Hepatocyte (in vitro differentiated cells): ENCODE measurements around the gene USP24. TPM values are rescaled to one million over a fixed set of nuclear protein-coding genes. Genes with fewer than 3 reads are reported as not detected.

Experiments
- DNase-seq: peaks from one replicate; pipeline ENCODE4 v3.0.0-alpha.2; 2016; ENCODE audit warnings: low spot score
- H2AFZ ChIP-seq: fragments of 200-600 bp; sonication (generic); 2 replicates; pipeline ENCODE4 v1.6.0; 2016; ENCODE audit warnings: antibody characterized with exemption, mild to moderate bottlenecking
- H3K27ac ChIP-seq: fragments of 200-600 bp; sonication (generic); 2 replicates; pipeline ENCODE4 v1.5.1; 2016; ENCODE audit warnings: mild to moderate bottlenecking
- H3K27me3 ChIP-seq: fragments of 200-600 bp; sonication (generic); 2 replicates; pipeline ENCODE4 v1.6.1; 2016
- H3K36me3 ChIP-seq: fragments of 200-600 bp; sonication (generic); replicated peaks from 2 replicates; pipeline ENCODE4 v1.5.1; 2016; ENCODE audit warnings: low read depth; ENCODE audit not compliant: insufficient read depth
- H3K4me1 ChIP-seq: fragments of 200-600 bp; sonication (generic); 2 replicates; pipeline ENCODE4 v1.5.1; 2016; ENCODE audit warnings: mild to moderate bottlenecking, moderate library complexity; ENCODE audit not compliant: insufficient read depth
- H3K4me2 ChIP-seq: fragments of 200-600 bp; sonication (generic); 2 replicates; pipeline ENCODE4 v1.6.0; 2016
- H3K4me3 ChIP-seq: fragments of 200-600 bp; sonication (generic); 2 replicates; pipeline ENCODE4 v1.5.1; 2016; ENCODE audit warnings: mild to moderate bottlenecking
- H3K79me2 ChIP-seq: fragments of 200-600 bp; sonication (generic); 2 replicates; pipeline ENCODE4 v1.6.0; 2017; ENCODE audit warnings: mild to moderate bottlenecking
- H3K9me2 ChIP-seq: fragments of 200-600 bp; sonication (generic); replicated peaks from 2 replicates; pipeline ENCODE4 v1.6.0; 2017; ENCODE audit warnings: mild to moderate bottlenecking; ENCODE audit not compliant: insufficient read depth
- H3K9me3 ChIP-seq: fragments of 200-600 bp; sonication (generic); 2 replicates; pipeline ENCODE4 v1.5.1; 2016; ENCODE audit warnings: low read depth, mild to moderate bottlenecking
- H4K20me1 ChIP-seq: fragments of 200-600 bp; sonication (generic); 2 replicates; pipeline ENCODE4 v1.6.0; 2016; ENCODE audit warnings: mild to moderate bottlenecking; ENCODE audit not compliant: insufficient read depth, poor library complexity, severe bottlenecking
- EZH2 ChIP-seq: fragments of 200-600 bp; sonication (generic); IDR thresholded peaks from 2 replicates; pipeline ENCODE4 v1.6.1; 2016; ENCODE audit warnings: antibody characterized with exemption, mild to moderate bottlenecking, borderline replicate concordance
- EZH2phosphoT487 ChIP-seq: fragments of 200-600 bp; sonication (generic); IDR thresholded peaks from one replicate; pipeline ENCODE4 v1.6.1; 2018; ENCODE audit warnings: antibody characterized with exemption, mild to moderate bottlenecking, low read depth, moderate library complexity; ENCODE audit not compliant: unreplicated experiment, severe bottlenecking
- WGBS: methylation state at CpG from one replicate; pipeline ENCODE4 v1.1.6; 2016; ENCODE audit warnings: low lambda C conversion rate; ENCODE audit errors: missing lambda C conversion rate; 5-methylcytosine and 5-hydroxymethylcytosine counted together
- polyA plus RNA-seq: library from polyadenylated mRNA; unstranded; fragments of >200 nt; fragmentation: Nextera tagmentation; extraction: Ambion mirVana; gene quantifications from 2 replicates; pipeline ENCODE4 v1.2.1, GENCODE V29; 2016
- total RNA-seq: library from RNA; depleted of rRNA; stranded (reverse); fragments of >200 nt; gene quantifications from 2 replicates; pipeline ENCODE4 v1.2.3, GENCODE V29; 2014
- TF ChIP-seq, protein P1 (sequence below): fragments of 200-600 bp; sonication (generic); IDR thresholded peaks from 2 replicates; pipeline ENCODE4 v1.5.1; 2016; ENCODE audit warnings: antibody characterized with exemption, mild to moderate bottlenecking; ENCODE audit not compliant: poor library complexity

USP24 gene
- total and polyA plus RNA-seq, 2 experiments from 2014 or later, result 9.3 to 41.9 TPM

DNA sequence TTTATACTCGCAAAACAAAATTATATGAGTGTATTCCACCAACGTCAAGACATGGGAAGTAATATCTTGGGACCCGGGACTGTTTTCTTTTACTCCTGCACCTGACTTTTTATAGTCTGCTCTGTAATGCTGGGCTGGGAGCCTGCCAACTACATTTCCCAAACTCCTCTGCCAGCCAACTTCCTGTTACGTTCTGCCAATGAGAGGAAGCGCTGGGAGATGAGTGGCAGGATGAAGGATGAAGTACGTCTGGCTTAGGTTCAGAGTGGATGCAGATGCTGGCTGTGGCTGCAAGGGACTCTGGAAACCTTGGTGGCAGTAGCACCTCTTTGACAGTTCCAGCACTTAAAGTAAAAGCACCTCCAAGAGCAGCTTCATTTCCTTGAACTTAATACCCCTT lies 59.6 kb downstream of the USP24 start:
- H3K27me3 ChIP-seq, result no peaks in the 10 kb centered on the region
- H3K4me3 ChIP-seq, result no peak overlapping the region
- 87% methylated on average over 6 of the region's 6 CpGs for WGBS
- no peak for DNase-seq
- H3K9me2 ChIP-seq, result no peaks in the 10 kb centered on the region
- no peaks in the 10 kb centered on the region for H3K36me3 ChIP-seq
- no peaks in the 10 kb centered on the region for H4K20me1 ChIP-seq
- no peaks in the 10 kb centered on the region for H3K4me1 ChIP-seq
- no peak overlapping the region for H2AFZ ChIP-seq
- TF ChIP-seq EZH2phosphoT487 (no peak), EZH2 (no peak)
- TF ChIP-seq, protein P1, sequence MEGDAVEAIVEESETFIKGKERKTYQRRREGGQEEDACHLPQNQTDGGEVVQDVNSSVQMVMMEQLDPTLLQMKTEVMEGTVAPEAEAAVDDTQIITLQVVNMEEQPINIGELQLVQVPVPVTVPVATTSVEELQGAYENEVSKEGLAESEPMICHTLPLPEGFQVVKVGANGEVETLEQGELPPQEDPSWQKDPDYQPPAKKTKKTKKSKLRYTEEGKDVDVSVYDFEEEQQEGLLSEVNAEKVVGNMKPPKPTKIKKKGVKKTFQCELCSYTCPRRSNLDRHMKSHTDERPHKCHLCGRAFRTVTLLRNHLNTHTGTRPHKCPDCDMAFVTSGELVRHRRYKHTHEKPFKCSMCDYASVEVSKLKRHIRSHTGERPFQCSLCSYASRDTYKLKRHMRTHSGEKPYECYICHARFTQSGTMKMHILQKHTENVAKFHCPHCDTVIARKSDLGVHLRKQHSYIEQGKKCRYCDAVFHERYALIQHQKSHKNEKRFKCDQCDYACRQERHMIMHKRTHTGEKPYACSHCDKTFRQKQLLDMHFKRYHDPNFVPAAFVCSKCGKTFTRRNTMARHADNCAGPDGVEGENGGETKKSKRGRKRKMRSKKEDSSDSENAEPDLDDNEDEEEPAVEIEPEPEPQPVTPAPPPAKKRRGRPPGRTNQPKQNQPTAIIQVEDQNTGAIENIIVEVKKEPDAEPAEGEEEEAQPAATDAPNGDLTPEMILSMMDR, result no peak
- no peak overlapping the region for H3K27ac ChIP-seq
- no peaks in the 10 kb centered on the region for H3K79me2 ChIP-seq
- no peak overlapping the region for H3K4me2 ChIP-seq
- H3K9me3 ChIP-seq, result no peaks in the 10 kb centered on the region

DNA sequence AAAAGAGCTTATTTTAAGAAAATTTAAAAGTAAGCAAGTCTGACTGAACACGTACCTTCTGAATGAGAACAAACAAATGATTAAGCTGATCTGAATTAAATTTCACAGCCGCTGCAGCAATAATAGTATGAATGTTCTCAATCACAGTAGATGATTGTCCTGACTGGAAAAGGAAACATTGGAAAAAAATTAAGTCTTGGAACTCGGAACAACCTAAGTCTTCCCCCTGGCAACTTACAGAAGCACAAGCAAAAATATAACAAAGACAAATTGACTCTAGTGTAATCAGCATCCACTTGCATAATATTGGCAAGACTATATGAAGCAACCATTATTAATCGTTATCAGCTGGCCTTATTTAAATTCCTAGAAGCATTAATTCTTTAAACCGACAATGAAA lies 60.5 kb downstream of the USP24 start:
- no peak for TF ChIP-seq EZH2
- no peak for TF ChIP-seq EZH2phosphoT487
- TF ChIP-seq, protein P1, result no peak
- Histone ChIP-seq H3K4me3 (no peak overlapping the region), H3K9me3 (no peaks in the 10 kb centered on the region), H3K36me3 (no peaks in the 10 kb centered on the region), H3K27ac (no peak overlapping the region), H3K4me1 (no peaks in the 10 kb centered on the region), H3K9me2 (no peaks in the 10 kb centered on the region), H2AFZ (no peak overlapping the region), H4K20me1 (no peaks in the 10 kb centered on the region), H3K27me3 (no peaks in the 10 kb centered on the region), H3K4me2 (no peak overlapping the region), H3K79me2 (no peaks in the 10 kb centered on the region)
- 95% methylated on average over 5 of the region's 5 CpGs for WGBS
- no peak for DNase-seq

DNA sequence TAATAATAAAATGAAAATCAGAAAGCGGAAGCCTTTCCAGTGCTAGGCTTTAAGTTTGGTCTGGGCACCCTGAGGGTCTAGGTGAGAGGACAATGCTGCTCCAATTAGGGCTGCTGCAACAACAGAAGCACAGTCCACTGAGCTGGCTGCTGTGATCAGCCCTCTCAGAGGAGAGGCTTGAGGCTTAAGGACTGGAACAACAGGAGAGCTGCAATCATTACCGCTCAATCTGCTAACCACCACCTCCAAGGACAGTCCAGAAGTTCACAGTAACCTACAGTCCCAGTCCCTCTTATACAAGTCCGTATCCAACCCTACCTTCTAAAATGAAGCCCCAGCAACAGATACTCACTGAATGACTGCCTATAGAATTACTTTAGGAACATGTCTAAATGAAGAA lies 62.1 kb downstream of the USP24 start:
- TF ChIP-seq EZH2phosphoT487, result no peak
- TF ChIP-seq, protein P1, result no peak
- TF ChIP-seq EZH2, result no peak
- Histone ChIP-seq H3K4me2 (no peak overlapping the region), H3K36me3 (no peaks in the 10 kb centered on the region), H3K4me1 (no peaks in the 10 kb centered on the region), H3K9me2 (no peaks in the 10 kb centered on the region), H3K27me3 (no peaks in the 10 kb centered on the region), H3K9me3 (no peaks in the 10 kb centered on the region), H4K20me1 (no peaks in the 10 kb centered on the region), H3K27ac (no peak overlapping the region), H3K4me3 (no peak overlapping the region), H2AFZ (no peak overlapping the region), H3K79me2 (no peaks in the 10 kb centered on the region)
- WGBS, result 97% methylated on average over 3 of the region's 3 CpGs
- no peak for DNase-seq
